Brain microvascular endothelial cell (primary cell): ENCODE results near the gene ZNF740.

ENCODE experiments used
- DNase-seq: peaks from one replicate; pipeline ENCODE4 v3.0.0-alpha.2; 2020
- H3K27ac ChIP-seq: fragments of 250-450 bp; sonication (Bioruptor Pico); 2 replicates; pipeline ENCODE4 v1.5.1; 2020; ENCODE audit warnings: mild to moderate bottlenecking, moderate library complexity
- H3K27me3 ChIP-seq: fragments of 250-450 bp; sonication (Bioruptor Pico); replicated peaks from 2 replicates; pipeline ENCODE4 v1.5.1; 2020; ENCODE audit warnings: mild to moderate bottlenecking
- H3K36me3 ChIP-seq: fragments of 250-450 bp; sonication (Bioruptor Pico); replicated peaks from 2 replicates; pipeline ENCODE4 v1.5.1; 2020; ENCODE audit warnings: mild to moderate bottlenecking
- H3K4me3 ChIP-seq: 2 replicates; pipeline ENCODE4 v1.5.1; 2011; ENCODE audit warnings: low read depth, mild to moderate bottlenecking, control low read depth, low read length, moderate library complexity
- in situ Hi-C: cut with HindIII; loops from 2 replicates; pipeline ENCODE4 v1.10.0; 2017; ENCODE audit warnings: low sequenced_read_pairs, low pct_ligation_motif_present
- TF ChIP-seq, protein P1 (sequence below): IDR thresholded peaks from 2 replicates; pipeline ENCODE4 v1.5.1; 2011; ENCODE audit warnings: low read depth, mild to moderate bottlenecking, moderate library complexity, low read length, control low read depth, inconsistent platforms; ENCODE audit errors: missing control alignments

Gene ZNF740

DNA sequence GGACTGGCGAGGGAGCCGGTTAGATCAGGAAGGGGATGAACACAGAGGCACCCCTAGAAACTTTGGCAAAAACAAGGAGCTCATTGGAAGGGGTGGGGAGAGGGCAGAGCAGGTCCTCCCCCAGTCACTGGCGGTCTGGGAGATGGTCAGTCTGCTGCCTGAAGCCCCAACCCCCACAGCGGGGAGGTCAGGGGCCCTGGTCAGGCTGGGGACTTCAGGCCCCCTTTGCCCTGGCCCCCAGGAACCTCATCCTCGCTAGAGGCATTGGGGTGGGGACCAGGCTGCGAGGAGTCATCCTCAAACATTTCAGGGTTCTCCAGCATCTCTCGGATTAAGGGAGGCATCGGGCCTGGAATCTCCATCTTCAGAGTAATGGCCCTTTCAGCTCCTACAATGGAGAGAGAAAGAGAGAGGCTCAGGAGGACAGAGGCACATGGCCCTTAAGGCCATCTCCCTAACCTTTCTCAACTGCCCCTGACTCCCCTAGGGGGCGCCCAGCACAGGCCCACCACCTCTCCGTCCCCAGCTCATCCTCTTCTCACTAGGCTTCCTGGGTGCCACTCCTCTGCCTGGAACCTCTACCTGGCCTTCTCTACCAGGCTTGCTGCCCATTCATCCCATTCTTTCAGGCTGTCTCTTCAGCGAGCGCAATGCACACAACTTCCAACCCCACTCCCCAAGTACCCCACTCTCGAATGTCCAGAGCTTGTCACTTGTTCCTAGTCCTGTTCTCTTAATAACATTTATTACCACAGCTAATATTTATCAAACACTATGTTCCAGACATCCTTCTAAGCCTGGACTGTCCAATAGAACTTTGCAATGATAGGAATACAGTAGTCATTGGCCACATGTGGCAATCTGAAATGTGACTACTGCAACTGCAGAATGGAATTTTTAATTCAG lies 31.2 kb downstream of the ZNF740 start:
- in situ Hi-C loops = no loop called here
- DNase-seq = no peak
- no peak overlapping the region for H3K27ac ChIP-seq
- peaks cover 44% of the 10 kb centered on the region for H3K36me3 ChIP-seq
- H3K27me3 ChIP-seq = no peaks in the 10 kb centered on the region
- TF ChIP-seq, protein P1, sequence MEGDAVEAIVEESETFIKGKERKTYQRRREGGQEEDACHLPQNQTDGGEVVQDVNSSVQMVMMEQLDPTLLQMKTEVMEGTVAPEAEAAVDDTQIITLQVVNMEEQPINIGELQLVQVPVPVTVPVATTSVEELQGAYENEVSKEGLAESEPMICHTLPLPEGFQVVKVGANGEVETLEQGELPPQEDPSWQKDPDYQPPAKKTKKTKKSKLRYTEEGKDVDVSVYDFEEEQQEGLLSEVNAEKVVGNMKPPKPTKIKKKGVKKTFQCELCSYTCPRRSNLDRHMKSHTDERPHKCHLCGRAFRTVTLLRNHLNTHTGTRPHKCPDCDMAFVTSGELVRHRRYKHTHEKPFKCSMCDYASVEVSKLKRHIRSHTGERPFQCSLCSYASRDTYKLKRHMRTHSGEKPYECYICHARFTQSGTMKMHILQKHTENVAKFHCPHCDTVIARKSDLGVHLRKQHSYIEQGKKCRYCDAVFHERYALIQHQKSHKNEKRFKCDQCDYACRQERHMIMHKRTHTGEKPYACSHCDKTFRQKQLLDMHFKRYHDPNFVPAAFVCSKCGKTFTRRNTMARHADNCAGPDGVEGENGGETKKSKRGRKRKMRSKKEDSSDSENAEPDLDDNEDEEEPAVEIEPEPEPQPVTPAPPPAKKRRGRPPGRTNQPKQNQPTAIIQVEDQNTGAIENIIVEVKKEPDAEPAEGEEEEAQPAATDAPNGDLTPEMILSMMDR = peak; percentile 62
- no peak overlapping the region for H3K4me3 ChIP-seq

DNA sequence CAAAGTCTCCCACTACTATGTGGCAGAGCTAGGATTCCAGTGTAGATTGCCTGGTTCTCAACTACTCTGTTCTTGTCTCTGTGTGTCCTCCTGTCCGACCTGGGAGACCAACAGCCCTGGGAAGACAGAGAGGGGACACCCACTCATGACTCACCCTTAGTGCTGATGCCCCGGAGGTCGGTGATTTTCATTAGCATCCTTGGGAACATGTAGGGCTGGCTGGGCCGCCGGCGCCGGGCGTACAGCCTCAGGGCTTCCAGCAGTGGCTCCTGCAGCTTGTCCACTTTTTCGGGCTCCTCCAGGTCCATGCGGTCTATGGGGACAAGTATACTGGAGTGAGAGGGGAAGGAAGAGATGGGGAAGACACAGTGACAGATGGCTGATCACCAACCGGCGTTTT lies 32.4 kb downstream of the ZNF740 start:
- H3K27me3 ChIP-seq = no peaks in the 10 kb centered on the region
- DNase-seq = no peak
- TF ChIP-seq, protein P1 = no peak
- peaks cover 44% of the 10 kb centered on the region for H3K36me3 ChIP-seq
- in situ Hi-C loops = no loop called here
- no peak overlapping the region for H3K4me3 ChIP-seq
- no peak overlapping the region for H3K27ac ChIP-seq

DNA sequence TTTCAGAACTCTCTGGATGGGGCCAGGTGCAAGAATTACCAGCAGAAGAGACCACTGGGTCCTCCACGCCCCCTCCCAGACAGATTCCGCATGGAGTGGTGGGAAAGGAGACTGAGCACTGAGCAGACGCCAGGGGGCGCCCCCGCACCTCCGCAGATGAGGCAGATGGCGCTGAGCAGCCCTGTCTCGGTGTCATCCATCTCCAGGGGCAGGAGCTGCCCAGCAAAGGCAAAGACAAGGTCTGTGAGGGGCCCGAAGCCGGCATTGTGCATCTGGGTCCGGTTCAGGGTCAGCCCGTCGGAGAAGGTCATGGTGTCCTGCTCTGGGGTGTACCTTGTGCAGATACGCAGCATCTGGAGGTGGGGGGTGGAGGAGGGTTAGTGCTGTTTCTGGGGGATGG lies 32.8 kb downstream of the ZNF740 start:
- peak; percentile 65 for DNase-seq
- Histone ChIP-seq H3K27ac (no peak overlapping the region), H3K4me3 (no peak overlapping the region), H3K36me3 (peaks cover 44% of the 10 kb centered on the region), H3K27me3 (no peaks in the 10 kb centered on the region)
- TF ChIP-seq, protein P1 = peak; percentile 98
- in situ Hi-C loops = no loop called here

DNA sequence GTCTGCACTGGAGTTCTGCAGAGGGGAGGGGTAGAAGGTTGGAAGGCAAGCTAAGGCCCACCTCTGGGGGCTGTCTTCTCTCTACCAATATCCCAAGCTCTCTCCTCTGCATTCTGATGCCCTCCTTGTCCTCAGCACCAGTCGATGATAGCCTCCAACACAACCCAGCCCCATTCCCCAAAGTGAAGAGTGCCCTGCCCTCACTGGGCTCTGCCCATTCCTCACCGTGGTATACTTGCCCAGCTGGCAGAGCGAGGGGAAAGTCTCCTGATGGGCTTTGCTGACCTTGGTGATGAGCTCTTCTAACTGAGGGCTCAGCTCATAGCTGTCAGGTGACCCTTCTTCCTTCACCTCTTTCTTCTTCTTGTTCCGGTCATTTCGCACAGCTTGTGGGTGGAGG lies 33.7 kb downstream of the ZNF740 start:
- TF ChIP-seq, protein P1 = no peak
- H3K27me3 ChIP-seq = no peaks in the 10 kb centered on the region
- in situ Hi-C loops = no loop called here
- H3K4me3 ChIP-seq = no peak overlapping the region
- H3K36me3 ChIP-seq = peaks cover 44% of the 10 kb centered on the region
- no peak for DNase-seq
- no peak overlapping the region for H3K27ac ChIP-seq

DNA sequence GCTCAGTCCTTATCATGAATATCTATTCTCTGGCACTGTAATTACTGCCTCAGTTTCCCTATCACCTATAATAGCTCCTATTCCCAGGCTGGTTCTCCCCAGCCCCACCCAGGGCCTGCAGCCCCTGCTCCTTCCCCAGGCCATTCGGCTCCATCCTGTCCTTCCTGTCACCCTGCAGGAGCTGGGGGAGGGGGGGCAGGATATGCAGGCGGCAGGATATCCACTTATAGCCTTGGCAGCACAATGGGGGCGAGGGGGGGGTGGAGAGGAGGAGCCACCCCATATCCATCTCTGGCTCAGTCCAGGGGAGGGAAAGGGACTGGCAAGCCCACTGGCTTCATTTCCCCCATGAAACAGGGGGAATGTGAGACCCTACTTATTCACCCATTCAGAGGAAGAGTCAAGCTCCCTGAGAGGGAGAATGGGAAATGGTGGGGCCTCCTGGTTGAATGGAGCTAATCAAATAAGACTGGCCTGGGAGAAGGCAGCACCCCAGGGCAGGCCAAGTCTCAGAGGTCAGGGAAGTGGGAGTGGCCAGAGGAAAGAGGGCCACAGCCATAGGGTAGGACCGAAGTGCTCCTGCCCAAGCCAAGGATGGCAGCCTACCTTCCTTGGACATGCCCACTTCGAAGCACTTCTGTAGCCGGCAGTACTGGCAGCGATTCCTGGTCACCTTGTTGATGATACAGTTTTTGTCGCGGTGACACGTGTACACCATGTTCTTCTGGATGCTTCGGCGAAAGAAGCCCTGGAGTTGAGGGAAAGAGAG lies 34.3 kb downstream of the ZNF740 start:
- H3K27ac ChIP-seq = no peak overlapping the region
- DNase-seq = no peak
- in situ Hi-C loops = no loop called here
- no peaks in the 10 kb centered on the region for H3K27me3 ChIP-seq
- H3K4me3 ChIP-seq = no peak overlapping the region
- TF ChIP-seq, protein P1 = no peak
- H3K36me3 ChIP-seq = peaks cover 44% of the 10 kb centered on the region
